HG03354 (cell line): ENCODE measurements around the gene NSFL1C.
"Not testable (repeated sequence)": the region's sequence is repeated elsewhere in the genome, so short reads cannot be mapped to it uniquely, and the experiment has no call there.

Experiments used
- ATAC-seq: cut with Tn5 transposase; IDR thresholded peaks from one replicate; pipeline ENCODE4 v1.9.1; 2021; ENCODE audit warnings: mild to moderate bottlenecking; ENCODE audit not compliant: unreplicated experiment, poor library complexity, severe bottlenecking

Gene NSFL1C

GRCh38 chr20:1398185-1398584, 68.5 kb downstream of the NSFL1C start:
- ATAC-seq: not testable (repeated sequence)

GRCh38 chr20:1397710-1398109, 68.9 kb downstream of the NSFL1C start:
- ATAC-seq: no peak

GRCh38 chr20:1396702-1397101, 69.9 kb downstream of the NSFL1C start:
- no peak for ATAC-seq

GRCh38 chr20:1396264-1396663, 70.4 kb downstream of the NSFL1C start:
- no peak for ATAC-seq

- ATAC-seq: no peak
Measured at GRCh38 chr20:1394686-1395085, 72.0 kb downstream of the NSFL1C start.

- ATAC-seq: no peak
Measured at GRCh38 chr20:1393507-1393882, 73.2 kb downstream of the NSFL1C start.

GRCh38 chr20:1392693-1393506, 73.7 kb downstream of the NSFL1C start, which contains the start of gene FKBP1A:
TSS of gene FKBP1A (minus strand) at chr20:1393054. CDS start at chr20:1392998, 56 bp downstream.
- peak; percentile 78 for ATAC-seq

- peak; percentile 31 for ATAC-seq
Measured at GRCh38 chr20:1392443-1392692, 74.3 kb downstream of the NSFL1C start.
